Prostate gland (tissue), 2 donors: Measurements from ENCODE around the gene ZPBP2.
"Not testable (repeated sequence)": the region's sequence is repeated elsewhere in the genome, so short reads cannot be mapped to it uniquely, and the experiment has no call there.

Experiments
- POLR2A ChIP-seq: fragments of 450-650 bp; IDR thresholded peaks from one replicate; pipeline ENCODE4 v1.6.1; 2016; ENCODE audit warnings: antibody characterized with exemption, mild to moderate bottlenecking
- POLR2AphosphoS5 ChIP-seq: sonication (generic); formaldehyde crosslinking; IDR thresholded peaks from one replicate; pipeline ENCODE4 v1.6.1; 2017; ENCODE audit warnings: antibody characterized with exemption
- TF ChIP-seq, protein P1 (sequence below), 4 experiments: fragments of 200-600 bp in 2 of 4; fragments of 450-650 bp in 2 of 4; sonication (generic) in 2 of 4; IDR thresholded peaks; 1 replicate in 3 of 4; 2 replicates in 1 of 4; pipeline ENCODE4 v1.5.1; 2016 to 2019; ENCODE audit warnings: antibody characterized with exemption in 4 of 4, mild to moderate bottlenecking in 2 of 4, moderate library complexity in 2 of 4

GRCh38 chr17:39855911-39856649, 11.9 kb upstream of the ZPBP2 start:
- TF ChIP-seq, protein P1, sequence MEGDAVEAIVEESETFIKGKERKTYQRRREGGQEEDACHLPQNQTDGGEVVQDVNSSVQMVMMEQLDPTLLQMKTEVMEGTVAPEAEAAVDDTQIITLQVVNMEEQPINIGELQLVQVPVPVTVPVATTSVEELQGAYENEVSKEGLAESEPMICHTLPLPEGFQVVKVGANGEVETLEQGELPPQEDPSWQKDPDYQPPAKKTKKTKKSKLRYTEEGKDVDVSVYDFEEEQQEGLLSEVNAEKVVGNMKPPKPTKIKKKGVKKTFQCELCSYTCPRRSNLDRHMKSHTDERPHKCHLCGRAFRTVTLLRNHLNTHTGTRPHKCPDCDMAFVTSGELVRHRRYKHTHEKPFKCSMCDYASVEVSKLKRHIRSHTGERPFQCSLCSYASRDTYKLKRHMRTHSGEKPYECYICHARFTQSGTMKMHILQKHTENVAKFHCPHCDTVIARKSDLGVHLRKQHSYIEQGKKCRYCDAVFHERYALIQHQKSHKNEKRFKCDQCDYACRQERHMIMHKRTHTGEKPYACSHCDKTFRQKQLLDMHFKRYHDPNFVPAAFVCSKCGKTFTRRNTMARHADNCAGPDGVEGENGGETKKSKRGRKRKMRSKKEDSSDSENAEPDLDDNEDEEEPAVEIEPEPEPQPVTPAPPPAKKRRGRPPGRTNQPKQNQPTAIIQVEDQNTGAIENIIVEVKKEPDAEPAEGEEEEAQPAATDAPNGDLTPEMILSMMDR (IDR thresholded peaks at IDR 0.05), result not testable (repeated sequence)
- TF ChIP-seq POLR2A, POLR2AphosphoS5: not testable (repeated sequence)
